ENCODE results near the gene ACVR1B.

ACVR1B gene

DNA sequence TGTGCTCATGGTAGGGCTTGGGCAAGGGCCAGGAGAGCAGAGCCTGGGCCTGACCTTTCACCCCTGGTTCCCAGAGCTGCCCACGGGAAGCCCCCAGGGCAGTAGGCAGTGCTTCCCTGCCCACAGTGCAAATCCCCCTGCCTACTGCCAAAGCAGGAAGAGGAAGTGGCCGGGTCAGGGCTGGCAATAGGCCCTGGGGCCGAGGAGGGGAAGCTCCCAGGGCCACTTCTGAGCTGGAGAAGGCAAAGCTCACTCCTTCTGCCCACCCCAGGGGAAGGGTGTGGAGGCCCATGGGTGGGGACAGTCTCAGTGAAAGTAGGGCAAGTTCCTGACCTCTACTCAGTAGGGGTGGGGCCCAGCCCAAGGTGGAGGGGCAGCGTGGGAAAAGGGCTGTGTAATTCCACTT, 94.3 kb downstream of the ACVR1B start:
- peak; percentile 70 for DNase-seq (ENCODE audit: low read depth)
- TF ChIP-seq, protein P1, sequence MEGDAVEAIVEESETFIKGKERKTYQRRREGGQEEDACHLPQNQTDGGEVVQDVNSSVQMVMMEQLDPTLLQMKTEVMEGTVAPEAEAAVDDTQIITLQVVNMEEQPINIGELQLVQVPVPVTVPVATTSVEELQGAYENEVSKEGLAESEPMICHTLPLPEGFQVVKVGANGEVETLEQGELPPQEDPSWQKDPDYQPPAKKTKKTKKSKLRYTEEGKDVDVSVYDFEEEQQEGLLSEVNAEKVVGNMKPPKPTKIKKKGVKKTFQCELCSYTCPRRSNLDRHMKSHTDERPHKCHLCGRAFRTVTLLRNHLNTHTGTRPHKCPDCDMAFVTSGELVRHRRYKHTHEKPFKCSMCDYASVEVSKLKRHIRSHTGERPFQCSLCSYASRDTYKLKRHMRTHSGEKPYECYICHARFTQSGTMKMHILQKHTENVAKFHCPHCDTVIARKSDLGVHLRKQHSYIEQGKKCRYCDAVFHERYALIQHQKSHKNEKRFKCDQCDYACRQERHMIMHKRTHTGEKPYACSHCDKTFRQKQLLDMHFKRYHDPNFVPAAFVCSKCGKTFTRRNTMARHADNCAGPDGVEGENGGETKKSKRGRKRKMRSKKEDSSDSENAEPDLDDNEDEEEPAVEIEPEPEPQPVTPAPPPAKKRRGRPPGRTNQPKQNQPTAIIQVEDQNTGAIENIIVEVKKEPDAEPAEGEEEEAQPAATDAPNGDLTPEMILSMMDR (IDR thresholded peaks at IDR 0.05; ENCODE audit: low read depth, low read length): no peak
- TF ChIP-seq, protein P2, sequence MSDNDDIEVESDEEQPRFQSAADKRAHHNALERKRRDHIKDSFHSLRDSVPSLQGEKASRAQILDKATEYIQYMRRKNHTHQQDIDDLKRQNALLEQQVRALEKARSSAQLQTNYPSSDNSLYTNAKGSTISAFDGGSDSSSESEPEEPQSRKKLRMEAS (IDR thresholded peaks at IDR 0.05; ENCODE audit: low read depth, low read length): no peak
- no peak for TF ChIP-seq MYC (IDR thresholded peaks at IDR 0.05; ENCODE audit: low read depth, low read length)
- TF ChIP-seq POLR2A (IDR thresholded peaks at IDR 0.05; ENCODE audit: extremely low read depth, insufficient read length): no peak
- no peak overlapping the region for H3K4me3 ChIP-seq (ENCODE audit: low read depth, low read length)
